ENCODE data around the gene TBCA.
A peak's percentile ranks its signal among the peaks of the same experiment; 100 is the strongest.
"Not testable (repeated sequence)": the region's sequence is repeated elsewhere in the genome, so short reads cannot be mapped to it uniquely, and the experiment has no call there.

The TBCA gene

DNA sequence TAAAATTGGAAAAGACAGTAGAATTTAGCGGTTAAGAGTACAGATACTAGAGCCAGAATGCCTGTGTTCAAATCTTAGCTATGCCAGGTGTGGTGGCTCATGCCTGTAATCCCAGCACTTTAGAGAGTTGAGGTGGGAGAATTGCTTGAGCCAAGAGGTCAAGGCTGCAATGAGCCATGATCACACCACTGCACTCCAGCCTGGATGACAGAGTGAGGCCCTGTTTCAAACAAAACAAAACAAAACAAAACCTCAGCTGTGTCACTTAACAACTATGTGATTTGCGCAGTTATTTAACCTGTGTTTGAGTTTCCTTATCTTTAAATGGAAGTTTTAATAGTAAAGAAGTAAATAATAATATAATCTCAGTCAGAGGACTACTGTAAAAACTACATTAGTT lies 68.3 kb downstream of the TBCA start:
- no peak for DNase-seq

DNA sequence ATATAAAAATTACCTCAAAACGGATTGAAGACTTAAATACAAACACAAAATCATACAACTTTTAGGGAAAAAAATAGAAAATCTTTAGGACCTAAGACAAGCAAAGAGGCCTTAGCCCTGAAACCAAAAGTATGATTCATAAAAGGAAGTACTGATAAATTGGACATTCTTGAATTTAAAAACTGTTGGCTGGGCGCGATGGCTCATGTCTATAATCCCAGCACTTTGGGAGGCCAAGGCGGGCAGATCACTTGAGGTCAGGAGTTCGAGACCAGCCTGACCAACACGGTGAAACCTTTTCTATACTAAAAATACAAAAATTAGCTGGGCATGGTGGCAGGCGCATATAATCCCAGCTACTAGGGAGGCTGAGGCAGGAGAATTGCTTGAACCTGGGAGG lies 76.6 kb downstream of the TBCA start:
- not testable (repeated sequence) for DNase-seq

DNA sequence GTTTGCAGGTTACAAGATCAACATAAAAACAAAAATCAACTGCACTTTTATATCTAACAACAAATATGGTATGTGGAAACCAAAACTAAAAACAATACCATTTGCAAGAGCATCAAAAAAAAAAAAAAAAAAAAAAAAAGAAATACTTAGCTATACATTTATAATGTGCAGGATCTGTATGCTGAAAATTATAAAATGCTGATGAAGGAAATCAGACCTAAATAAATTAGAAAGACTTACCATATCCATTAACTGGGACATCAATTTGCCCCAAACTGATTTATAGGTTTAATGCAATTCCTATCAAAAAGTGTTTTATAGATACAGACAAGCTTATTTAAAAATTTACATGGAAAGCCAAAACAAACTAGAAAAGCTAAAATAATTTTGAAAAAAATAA lies 77.2 kb downstream of the TBCA start:
- DNase-seq: no peak

GRCh38 chr5:77697692-77698091 lies 78.4 kb downstream of the TBCA start:
- no peak for DNase-seq

DNA sequence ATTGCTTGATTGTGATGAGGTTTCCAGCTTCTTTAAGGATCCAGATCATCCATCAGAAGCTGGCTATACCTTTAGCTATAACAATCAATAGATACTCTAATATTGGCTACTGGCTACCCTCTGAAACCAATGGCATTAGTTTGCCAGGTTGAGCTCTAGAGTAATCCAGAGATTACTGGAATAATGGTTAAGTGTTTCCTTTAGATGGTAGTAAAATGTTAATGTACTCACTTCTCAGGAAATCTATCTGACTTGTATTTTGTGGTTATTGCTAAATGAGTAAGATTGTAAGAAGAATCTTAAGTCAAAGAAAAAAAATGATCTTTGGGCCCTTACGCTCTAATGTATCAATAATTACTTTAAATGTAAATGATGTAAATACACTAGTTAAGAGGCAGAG lies 80.0 kb downstream of the TBCA start:
- DNase-seq: no peak

- DNase-seq: no peak
Observed at GRCh38 chr5:77693913-77694312, 82.2 kb downstream of the TBCA start.

- DNase-seq: no peak
Observed at GRCh38 chr5:77683171-77683732, 92.9 kb downstream of the TBCA start.

- DNase-seq: no peak
Observed at GRCh38 chr5:77670526-77670925, 105.6 kb downstream of the TBCA start.

DNA sequence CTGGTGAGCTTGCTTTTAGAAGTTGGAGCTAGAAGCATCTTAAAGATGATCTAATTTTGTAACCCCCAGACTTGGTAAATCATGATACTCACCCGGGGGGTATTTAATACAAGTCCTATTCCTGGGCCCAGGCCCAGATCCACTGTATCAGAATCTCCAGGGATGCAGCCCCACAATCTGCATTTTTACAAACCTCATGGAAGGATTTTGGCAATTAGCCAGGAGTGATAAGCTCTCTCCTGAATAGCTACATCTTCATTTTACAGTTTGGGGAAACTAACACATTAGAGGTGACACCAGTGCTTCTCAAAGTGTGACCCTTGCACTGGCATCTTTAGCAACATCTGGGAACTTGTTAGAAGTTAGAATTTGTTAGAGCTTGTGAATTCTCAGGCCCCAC lies 106.5 kb downstream of the TBCA start:
- DNase-seq: no peak

- DNase-seq: no peak
Observed at GRCh38 chr5:77663090-77663863, 112.9 kb downstream of the TBCA start.

DNA sequence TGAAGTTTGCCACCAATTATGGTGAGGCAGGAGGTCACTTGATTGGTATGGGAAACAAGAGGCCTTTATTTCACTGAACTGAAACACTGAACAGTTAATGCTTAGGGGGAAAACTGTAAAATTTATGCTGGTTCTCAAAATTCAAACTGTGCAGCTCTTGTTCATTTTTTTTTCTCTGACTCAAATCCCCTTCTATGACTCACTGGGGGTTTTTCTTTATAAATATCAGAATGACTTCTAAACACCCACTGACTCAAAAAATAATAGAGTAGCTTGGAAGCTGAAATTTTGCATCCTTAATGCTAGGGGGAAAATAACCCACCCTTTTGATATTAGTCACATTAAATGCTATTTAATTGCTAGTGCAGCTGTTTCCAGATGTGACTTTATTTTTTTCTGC lies 113.5 kb downstream of the TBCA start:
- no peak for DNase-seq

DNA sequence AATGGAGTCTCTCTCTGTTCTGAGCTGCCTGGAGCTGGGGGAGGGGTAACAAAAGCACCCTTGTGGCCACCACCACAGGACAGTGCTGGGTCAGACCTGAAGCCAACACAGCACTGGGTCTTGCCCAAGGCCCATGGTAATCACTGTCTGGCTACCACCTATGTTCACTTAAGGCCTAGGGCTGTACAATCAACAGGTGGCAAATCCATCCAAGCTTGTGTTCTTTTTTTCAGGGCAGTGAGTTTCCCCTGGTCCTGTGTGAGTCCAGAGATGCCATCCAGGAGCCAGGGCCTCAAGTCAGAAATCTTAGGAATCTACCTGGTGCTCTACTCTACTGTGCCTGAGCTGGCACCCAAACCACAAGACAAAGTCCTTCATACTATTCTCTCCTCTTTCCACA lies 117.5 kb downstream of the TBCA start:
- no peak for DNase-seq

- no peak for DNase-seq
Observed at GRCh38 chr5:77651343-77651742, 124.8 kb downstream of the TBCA start.

DNA sequence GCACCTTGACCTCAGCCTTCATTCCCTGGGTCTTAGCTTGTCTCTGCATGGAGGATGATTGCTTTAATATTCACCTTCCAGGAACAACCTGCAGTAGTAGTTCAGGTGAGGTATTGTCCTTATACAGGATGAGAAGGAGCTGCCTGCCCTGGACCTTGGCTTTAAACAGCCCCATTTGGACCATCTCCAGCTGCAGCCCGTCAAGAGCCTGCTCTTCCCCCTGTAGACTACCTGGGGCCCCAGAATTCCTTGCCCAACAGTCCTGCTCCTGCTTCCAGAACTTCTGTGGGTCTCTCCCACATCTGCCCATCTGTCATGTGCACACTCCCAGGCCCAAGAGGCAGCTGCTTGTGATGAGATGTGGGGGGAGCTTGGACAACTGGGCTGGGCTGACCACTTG lies 125.5 kb downstream of the TBCA start:
- no peak for DNase-seq

GRCh38 chr5:77649776-77650175 lies 126.4 kb downstream of the TBCA start:
- DNase-seq: no peak

DNA sequence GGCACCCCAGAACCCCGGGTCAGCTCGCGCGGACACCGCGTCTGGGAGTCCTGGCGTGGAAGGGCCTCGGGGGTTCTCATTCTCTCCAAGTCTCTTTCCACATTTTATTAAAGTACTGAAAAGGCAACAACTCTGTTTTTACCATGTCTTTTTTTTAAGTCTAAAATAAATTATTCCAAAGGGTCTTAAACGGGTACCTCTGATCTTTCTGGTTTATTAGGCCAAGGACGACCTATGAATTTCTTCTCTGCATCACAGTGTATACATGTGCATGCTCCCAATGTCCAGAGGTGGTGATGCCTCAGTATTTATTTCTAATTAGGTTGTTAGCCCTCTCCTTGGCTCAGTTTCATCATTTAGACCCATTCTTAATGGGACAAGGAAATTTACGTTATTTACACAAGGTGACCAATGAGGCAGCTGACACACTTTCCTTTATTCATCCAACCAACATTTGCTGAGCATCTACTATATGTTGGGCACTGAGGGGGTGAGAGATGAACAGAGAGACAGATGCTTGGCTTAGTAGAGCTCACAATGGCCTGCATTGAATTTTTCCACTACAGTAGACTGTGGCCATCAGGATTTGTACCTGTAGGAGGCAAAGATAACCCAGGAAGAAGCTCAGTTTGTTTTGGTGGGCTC lies 130.0 kb downstream of the TBCA start:
- DNase-seq: no peak

DNA sequence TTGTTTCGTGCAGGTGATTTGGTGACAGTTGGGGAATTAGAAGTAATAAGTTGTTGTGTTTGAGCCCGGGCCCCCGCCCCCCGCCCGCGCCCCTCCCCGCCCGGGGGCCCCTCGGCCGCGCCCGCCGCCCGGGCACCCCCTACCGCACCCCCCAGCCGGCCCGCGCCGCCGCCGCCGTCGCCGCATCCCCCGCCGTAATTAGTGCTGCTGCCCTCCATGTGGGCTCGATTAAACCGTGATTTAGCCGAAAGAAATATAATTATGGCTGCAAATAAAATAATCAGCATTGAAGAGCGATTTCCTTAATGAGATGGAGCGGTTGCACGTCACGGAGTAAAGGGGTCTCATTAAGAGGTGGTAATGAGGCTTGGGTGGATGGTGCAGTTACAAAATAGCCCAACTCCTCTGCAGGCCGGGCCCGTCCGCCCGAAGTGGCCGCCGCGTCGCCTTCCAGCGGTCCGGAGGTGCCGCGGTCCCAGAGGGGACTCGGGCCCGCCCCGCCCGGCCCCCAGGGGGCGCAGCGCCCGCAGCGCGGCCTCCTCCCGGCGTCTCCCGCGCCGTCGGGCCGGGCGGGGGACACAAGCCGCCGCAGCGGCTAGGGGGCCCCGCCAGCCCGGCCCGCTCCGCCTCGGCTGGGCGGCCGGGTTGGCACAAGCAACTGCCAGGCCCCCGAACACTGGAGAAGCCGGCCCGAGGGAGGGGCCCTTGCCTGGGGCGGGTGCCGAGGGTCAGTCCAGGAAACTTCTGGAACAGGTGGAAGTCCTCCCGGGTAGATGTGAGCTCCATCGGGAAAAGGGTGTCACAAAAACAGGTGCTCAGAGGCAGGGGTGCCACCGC lies 130.8 kb downstream of the TBCA start:
- DNase-seq: peak; percentile 80

DNA sequence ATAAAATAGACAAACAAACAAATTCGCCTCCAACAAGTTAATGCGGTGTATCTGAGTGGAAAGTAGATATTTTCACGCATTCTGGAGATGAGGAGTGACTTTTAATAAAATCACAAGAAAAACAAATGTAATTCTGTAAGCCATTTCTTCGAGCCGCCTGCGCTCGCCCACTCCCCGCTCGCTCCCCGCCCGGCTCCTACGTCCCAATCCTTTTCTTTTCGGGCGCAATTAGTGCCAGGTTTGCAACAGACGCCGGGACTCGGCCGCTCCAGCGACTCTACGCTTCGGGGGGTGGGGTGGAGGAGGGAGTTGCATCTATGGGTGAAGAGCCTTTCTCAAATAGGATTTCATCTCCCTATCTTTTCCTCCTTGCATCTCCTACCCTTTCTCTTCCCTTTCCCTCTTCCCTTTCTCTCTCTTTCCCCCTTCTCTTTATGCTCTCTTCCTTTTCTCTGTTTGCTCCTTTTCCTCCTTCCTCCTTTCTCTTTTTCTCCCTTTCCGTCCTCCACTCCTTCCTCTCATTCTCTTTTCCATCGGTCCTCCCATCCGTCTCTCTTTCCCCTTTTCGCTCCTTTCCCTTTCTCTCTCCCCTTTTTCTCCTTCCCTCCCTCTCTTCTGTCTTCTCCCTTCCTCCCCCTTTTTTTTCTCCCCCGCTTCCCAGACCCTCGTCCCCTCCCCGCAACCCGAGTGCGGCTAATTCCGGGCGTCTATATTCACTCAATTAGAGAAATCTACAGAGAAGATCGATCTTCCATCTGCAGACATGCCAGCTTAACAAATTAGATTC lies 131.6 kb downstream of the TBCA start:
- peak; percentile 47 for DNase-seq

- DNase-seq: peak; percentile 39
Observed at GRCh38 chr5:77643654-77644370, 132.3 kb downstream of the TBCA start.

GRCh38 chr5:77642738-77643653 lies 133.1 kb downstream of the TBCA start:
- peak; percentile 37 for DNase-seq

Data from DMS53 (cell line).